ENCODE results near the gene ARF1. TPM values are rescaled to one million over a fixed set of nuclear protein-coding genes. Genes with fewer than 3 reads are reported as not detected.

ARF1 gene
- total RNA-seq, 1 experiment from 2014 or later = 330 TPM

- no peaks in the 10 kb centered on the region for H3K4me1 Mint-ChIP-seq
- peaks cover 36% of the 10 kb centered on the region for H3K27me3 Mint-ChIP-seq (ENCODE audit: low read depth)
- POLR2A ChIA-PET = no interaction called here
- no peak overlapping the region for H3K4me3 Mint-ChIP-seq
- TF ChIP-seq FOXK1 (CRISPR knock-in tag; IDR thresholded peaks at IDR 0.05) = no peak
- no peak for TF ChIP-seq ZSCAN18 (CRISPR knock-in tag; IDR thresholded peaks at IDR 0.05)
- TF ChIP-seq PRDM15 (CRISPR knock-in tag; IDR thresholded peaks at IDR 0.05) = no peak
- no peak for TF ChIP-seq HMGXB4 (CRISPR knock-in tag; IDR thresholded peaks at IDR 0.05)
- H3K27ac Mint-ChIP-seq = no peak overlapping the region
- ATAC-seq = no peak
- CTCF ChIA-PET = no interaction called here
- H3K36me3 Mint-ChIP-seq = peaks cover 20% of the 10 kb centered on the region
- DNase-seq (ENCODE audit: low spot score) = no peak
- H3K9me3 Mint-ChIP-seq = peaks cover 48% of the 10 kb centered on the region
Measured at GRCh38 chr1:228117335-228117734, 34.8 kb downstream of the ARF1 start.

- ChIA-PET POLR2A (no interaction called here), CTCF (no interaction called here)
- no peaks in the 10 kb centered on the region for H3K4me1 Mint-ChIP-seq
- H3K27me3 Mint-ChIP-seq (ENCODE audit: low read depth) = peaks cover 39% of the 10 kb centered on the region
- ATAC-seq (no peak), DNase-seq (ENCODE audit: low spot score) (no peak)
- TF ChIP-seq NFATC4 (CRISPR knock-in tag; IDR thresholded peaks at IDR 0.05) (no peak), ZNF121 (CRISPR knock-in tag; IDR thresholded peaks at IDR 0.05) (no peak), RELA (CRISPR knock-in tag; IDR thresholded peaks at IDR 0.05; ENCODE audit: borderline replicate concordance) (no peak), IRF1 (CRISPR knock-in tag; IDR thresholded peaks at IDR 0.05) (no peak), CREB1 (CRISPR knock-in tag; IDR thresholded peaks at IDR 0.05) (no peak), ZNF512 (CRISPR knock-in tag; IDR thresholded peaks at IDR 0.05; ENCODE audit: borderline replicate concordance) (no peak), TCF7 (CRISPR knock-in tag; IDR thresholded peaks at IDR 0.05; ENCODE audit: low read depth) (no peak), ATF2 (CRISPR knock-in tag; IDR thresholded peaks at IDR 0.05; ENCODE audit: borderline replicate concordance, low read depth) (no peak), CDX4 (CRISPR knock-in tag; IDR thresholded peaks at IDR 0.05; ENCODE audit: borderline replicate concordance) (no peak), ZBTB21 (CRISPR knock-in tag; IDR thresholded peaks at IDR 0.05; ENCODE audit: borderline replicate concordance) (no peak), PREB (CRISPR knock-in tag; IDR thresholded peaks at IDR 0.05; ENCODE audit: borderline replicate concordance) (no peak)
- no peak overlapping the region for H3K27ac Mint-ChIP-seq
- peaks cover 48% of the 10 kb centered on the region for H3K9me3 Mint-ChIP-seq
- no peak overlapping the region for H3K4me3 Mint-ChIP-seq
- peaks cover 20% of the 10 kb centered on the region for H3K36me3 Mint-ChIP-seq
Measured at GRCh38 chr1:228118040-228118439, 35.5 kb downstream of the ARF1 start.

Data from WTC11 (cell line).